SK-N-MC (cell line): ENCODE data around the gene TNIK.

Experiments
- DNase-seq: peaks from one replicate; pipeline ENCODE4 v3.0.0-alpha.2; 2011; ENCODE audit warnings: low read depth, low spot score
- H3K27ac ChIP-seq: fragments of 200-600 bp; sonication (generic); 2 replicates; pipeline ENCODE4 v1.5.1; 2016; ENCODE audit warnings: mixed run types
- H3K36me3 ChIP-seq: fragments of 200-600 bp; sonication (generic); 2 replicates; pipeline ENCODE4 v1.6.1; 2017; ENCODE audit warnings: antibody characterized with exemption, low read length, mixed read lengths; ENCODE audit not compliant: insufficient read depth
- H3K4me3 ChIP-seq: fragments of 200-600 bp; sonication (generic); 2 replicates; pipeline ENCODE4 v1.5.1; 2016
- H3K9ac ChIP-seq: fragments of 200-600 bp; sonication (generic); 2 replicates; pipeline ENCODE4 v1.8.0; 2017; ENCODE audit warnings: mixed run types, mixed read lengths; ENCODE audit not compliant: insufficient read length
- H3K9me3 ChIP-seq: fragments of 200-600 bp; sonication (generic); 2 replicates; pipeline ENCODE4 v1.6.1; 2017; ENCODE audit warnings: low read depth, mild to moderate bottlenecking, antibody characterized with exemption, low read length, moderate library complexity, mixed read lengths
- EZH2 ChIP-seq: fragments of 200-600 bp; sonication (generic); IDR thresholded peaks from one replicate; pipeline ENCODE4 v1.6.1; 2017; ENCODE audit warnings: antibody characterized with exemption
- FOXP2 ChIP-seq: optimal IDR thresholded peaks from 2 replicates; pipeline ENCODE3; 2011; ENCODE audit warnings: mild to moderate bottlenecking, moderate library complexity; ENCODE audit not compliant: insufficient read depth; ENCODE audit errors: extremely low read length, control extremely low read depth
- POLR2AphosphoS5 ChIP-seq: IDR thresholded peaks from 2 replicates; pipeline ENCODE4 v1.6.1; 2012; ENCODE audit warnings: mild to moderate bottlenecking, low read depth, low read length, borderline replicate concordance

TNIK gene

GRCh38 chr3:171234298-171235010 is 225.8 kb downstream of the TNIK start:
- no peaks in the 10 kb centered on the region for H3K36me3 ChIP-seq

DNA sequence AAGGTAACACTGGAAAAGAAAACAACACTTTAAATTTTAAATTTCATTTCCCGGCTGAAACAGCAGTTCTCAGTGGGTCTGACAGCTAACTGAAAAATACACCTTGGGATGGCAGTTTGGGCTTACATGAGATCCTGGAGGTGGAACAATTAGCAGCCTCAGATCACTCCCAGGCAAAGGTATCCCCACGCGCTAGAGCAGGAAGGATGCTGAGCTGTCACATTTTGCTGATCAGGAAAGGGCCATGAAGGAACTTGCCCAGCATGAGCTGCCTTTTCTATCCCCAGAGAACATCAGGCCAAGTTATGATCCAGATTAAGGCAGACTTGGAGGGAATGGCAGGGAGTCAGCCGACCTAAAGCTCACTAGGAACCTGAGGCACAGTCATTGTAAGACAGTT is 228.8 kb downstream of the TNIK start:
- H3K9me3 ChIP-seq: no peaks in the 10 kb centered on the region
- no peak for TF ChIP-seq POLR2AphosphoS5
- H3K9ac ChIP-seq: no peak overlapping the region
- H3K36me3 ChIP-seq: no peaks in the 10 kb centered on the region
- no peak overlapping the region for H3K27ac ChIP-seq
- DNase-seq: no peak
- no peak overlapping the region for H3K4me3 ChIP-seq

More at GRCh38 chr3:171234298-171235010, 225.8 kb downstream of the TNIK start:
- Histone ChIP-seq H3K9ac (no peak overlapping the region), H3K9me3 (no peaks in the 10 kb centered on the region), H3K27ac (no peak overlapping the region), H3K4me3 (no peak overlapping the region)
- no peak for TF ChIP-seq FOXP2
- TF ChIP-seq POLR2AphosphoS5: no peak
- TF ChIP-seq EZH2: no peak
- no peak for DNase-seq

DNA sequence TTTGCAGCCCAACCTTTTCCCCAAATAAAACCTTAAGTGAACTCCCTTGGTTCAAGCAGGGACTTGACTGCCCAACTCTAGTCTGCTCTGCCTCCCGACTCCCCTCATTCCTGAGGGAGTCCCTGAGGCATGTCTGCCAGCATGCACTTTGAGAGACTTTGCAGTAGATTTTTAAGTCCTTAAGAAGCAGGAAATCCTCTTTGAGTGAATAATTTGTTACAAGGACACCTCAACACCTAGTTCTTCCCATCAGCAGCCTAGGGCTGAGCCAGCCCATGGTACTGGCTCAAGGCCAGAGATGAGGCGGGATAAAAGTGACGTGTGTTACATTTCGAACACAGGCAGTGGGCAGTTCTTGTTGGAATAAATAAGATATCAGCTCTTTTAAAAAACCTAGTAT is 229.3 kb downstream of the TNIK start:
- no peak for DNase-seq
- no peak overlapping the region for H3K9ac ChIP-seq
- no peak for TF ChIP-seq POLR2AphosphoS5
- no peak for TF ChIP-seq EZH2
- TF ChIP-seq FOXP2: no peak
- no peaks in the 10 kb centered on the region for H3K36me3 ChIP-seq
- H3K4me3 ChIP-seq: no peak overlapping the region
- no peaks in the 10 kb centered on the region for H3K9me3 ChIP-seq
- H3K27ac ChIP-seq: no peak overlapping the region

- Histone ChIP-seq H3K9ac (no peak overlapping the region), H3K36me3 (no peaks in the 10 kb centered on the region), H3K9me3 (no peaks in the 10 kb centered on the region), H3K4me3 (no peak overlapping the region), H3K27ac (no peak overlapping the region)
- TF ChIP-seq EZH2 (no peak), POLR2AphosphoS5 (no peak), FOXP2 (no peak)
- DNase-seq: no peak
Measured at GRCh38 chr3:171229173-171229572, 231.0 kb downstream of the TNIK start.

DNA sequence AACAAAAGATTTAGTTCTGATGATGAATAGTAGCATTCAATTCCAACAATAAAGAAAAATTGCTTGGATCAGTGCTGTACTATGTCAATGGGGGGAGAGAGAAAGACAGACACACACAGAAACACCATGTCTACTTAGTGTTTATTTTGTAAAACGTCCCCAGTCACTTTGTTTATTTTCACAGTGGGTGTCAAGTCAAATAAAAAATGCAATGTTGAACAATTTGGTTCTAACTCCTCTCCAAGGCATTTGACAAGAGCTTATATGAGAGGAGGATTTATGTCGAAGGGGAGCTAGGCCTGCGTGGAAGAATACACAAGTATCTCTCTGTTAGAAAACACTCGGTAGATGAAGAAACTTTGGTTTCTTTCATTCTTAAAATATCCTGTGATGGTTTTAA is 232.0 kb downstream of the TNIK start:
- Histone ChIP-seq H3K36me3 (no peaks in the 10 kb centered on the region), H3K4me3 (no peak overlapping the region), H3K27ac (no peak overlapping the region), H3K9me3 (no peaks in the 10 kb centered on the region), H3K9ac (no peak overlapping the region)
- TF ChIP-seq POLR2AphosphoS5 (no peak), EZH2 (no peak), FOXP2 (no peak)
- DNase-seq: no peak

DNA sequence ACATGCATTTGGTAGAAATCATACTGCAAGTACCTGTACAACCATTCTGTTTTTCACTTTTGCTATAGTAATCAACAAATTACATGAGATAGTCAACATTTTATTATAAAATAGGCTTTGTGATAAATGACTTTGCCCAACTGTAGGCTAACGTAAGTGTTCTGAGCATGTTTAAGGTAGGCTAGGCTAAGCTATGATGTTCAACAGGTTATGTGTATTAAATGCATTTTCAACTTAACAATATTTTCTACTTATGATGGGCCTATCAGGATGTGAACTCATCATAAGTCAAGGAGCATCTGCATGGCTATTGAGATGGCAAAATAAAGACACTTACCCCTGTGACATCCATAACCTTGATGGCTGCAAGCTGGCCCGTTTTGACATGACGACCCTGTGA is 232.4 kb downstream of the TNIK start:
- Histone ChIP-seq H3K9ac (no peak overlapping the region), H3K4me3 (no peak overlapping the region), H3K27ac (no peak overlapping the region), H3K36me3 (no peaks in the 10 kb centered on the region), H3K9me3 (no peaks in the 10 kb centered on the region)
- no peak for DNase-seq
- no peak for TF ChIP-seq POLR2AphosphoS5
- TF ChIP-seq FOXP2: no peak
- TF ChIP-seq EZH2: no peak

DNA sequence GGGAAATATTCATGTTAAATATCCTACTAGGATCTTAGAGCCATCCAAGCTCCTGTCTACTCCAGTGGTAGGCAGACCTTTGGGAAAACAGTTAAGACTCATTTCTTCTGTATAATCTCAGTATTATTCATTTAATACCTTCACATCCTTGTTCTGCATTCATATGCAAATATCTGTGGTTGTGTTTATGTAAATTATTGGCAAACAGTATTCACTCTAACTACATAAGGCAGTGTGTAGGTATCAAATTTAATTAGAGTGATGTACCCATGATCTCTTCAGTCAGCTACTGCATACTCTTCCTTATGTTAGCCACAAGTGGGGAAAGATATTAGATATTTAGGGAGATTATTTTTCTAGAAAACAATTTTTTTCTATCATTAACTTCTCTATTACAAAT is 232.8 kb downstream of the TNIK start:
- no peaks in the 10 kb centered on the region for H3K9me3 ChIP-seq
- DNase-seq: no peak
- H3K36me3 ChIP-seq: no peaks in the 10 kb centered on the region
- TF ChIP-seq EZH2 (no peak), FOXP2 (no peak)
- no peak overlapping the region for H3K9ac ChIP-seq
- no peak overlapping the region for H3K27ac ChIP-seq
- H3K4me3 ChIP-seq: no peak overlapping the region

DNA sequence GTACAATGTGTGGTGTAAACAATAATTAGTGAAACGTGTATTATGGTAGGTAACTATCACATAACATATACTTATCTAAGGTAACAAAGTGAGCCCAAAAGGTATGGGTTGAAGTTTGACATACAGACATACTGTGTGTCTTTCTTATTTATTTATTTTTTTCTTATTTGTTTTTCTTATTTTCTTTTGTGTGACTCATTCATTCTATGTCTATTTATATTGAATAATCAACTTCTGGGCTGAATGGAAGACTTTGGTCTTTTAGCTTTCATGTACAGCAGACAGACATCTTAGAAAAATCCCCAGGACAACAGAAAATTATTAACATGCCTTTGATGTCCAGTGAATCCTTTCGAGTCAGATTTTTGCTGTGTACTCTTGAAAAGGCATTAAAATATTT is 233.4 kb downstream of the TNIK start:
- DNase-seq: no peak
- Histone ChIP-seq H3K9me3 (no peaks in the 10 kb centered on the region), H3K9ac (no peak overlapping the region), H3K36me3 (no peaks in the 10 kb centered on the region), H3K27ac (no peak overlapping the region), H3K4me3 (no peak overlapping the region)
- TF ChIP-seq FOXP2 (no peak), POLR2AphosphoS5 (no peak), EZH2 (no peak)

DNA sequence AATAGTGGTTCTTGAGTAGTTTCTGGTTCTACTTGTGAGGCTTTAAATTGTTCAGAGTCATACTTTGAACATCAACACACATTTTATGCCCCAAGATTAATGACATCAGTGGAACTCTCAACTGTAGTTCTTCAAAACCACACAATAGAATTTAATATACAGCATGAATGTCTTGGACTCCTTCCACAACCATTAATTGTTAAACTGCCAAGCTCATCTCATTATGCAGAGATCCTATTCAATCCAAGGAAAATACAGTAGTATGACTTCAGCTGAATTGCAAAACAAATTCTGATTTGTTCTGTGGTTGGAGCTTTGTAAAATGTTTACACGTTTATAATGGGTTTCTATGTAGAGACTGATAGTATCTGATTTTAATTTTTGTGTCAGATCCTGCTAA is 234.5 kb downstream of the TNIK start:
- peak; percentile 91 for DNase-seq
- TF ChIP-seq EZH2 (no peak), POLR2AphosphoS5 (peak; percentile 17; the same call in 1 of the 2 replicates), FOXP2 (peak; percentile 68)
- no peaks in the 10 kb centered on the region for H3K36me3 ChIP-seq

More for the DNA sequence above, 234.5 kb downstream of the TNIK start:
- no peaks in the 10 kb centered on the region for H3K9me3 ChIP-seq
- H3K4me3 ChIP-seq: no peak overlapping the region
- peak overlapping the region; percentile 8; the same call in 1 of the 2 replicates for H3K27ac ChIP-seq
- H3K9ac ChIP-seq: no peak overlapping the region
